NCI-H146 treated with DMSO at 0.1 percent for 48 hours (cell line): ENCODE measurements around the gene IDH3G.

ENCODE experiments used
- DNase-seq: peaks from one replicate; lab custom pipeline; 2025; ENCODE audit not compliant: unreplicated experiment; lab: John Stamatoyannopoulos, UW

The IDH3G gene

DNA sequence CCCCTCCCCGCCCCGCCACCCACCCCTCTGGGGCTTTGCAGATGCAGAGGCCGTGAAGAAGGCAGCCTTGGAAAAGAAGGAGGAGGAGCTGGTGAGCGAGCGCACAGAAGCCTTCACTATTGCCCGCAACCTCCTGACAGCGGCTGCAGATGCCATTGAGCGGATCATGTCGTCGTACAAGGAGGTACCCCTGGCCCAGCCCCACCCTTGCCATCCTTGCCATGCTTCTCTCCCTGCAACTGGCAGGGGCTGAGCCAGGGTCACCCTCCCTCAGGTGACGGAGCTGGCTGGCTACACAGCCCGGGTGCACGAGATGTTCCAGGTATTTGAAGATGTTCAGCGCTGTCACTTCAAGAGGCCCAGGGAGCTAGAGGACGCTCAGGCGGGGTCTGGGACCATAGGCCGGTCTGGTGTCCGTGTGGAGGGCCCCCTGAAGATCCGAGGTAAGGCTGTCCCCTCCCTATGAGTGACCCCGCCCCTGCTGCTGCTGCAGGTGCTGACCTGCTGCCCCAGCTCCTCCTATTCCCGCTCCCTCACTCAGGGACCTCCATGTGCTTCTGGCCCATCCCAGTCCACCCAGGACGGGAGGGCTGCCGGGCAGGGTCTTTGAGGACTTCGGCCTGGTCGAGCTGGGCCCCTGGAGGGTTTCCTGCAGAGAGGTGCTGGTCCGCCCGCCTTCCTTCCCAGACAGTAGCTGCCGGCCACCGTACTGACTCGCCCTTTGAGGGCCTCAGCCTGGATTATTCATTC, 57.9 kb downstream of the IDH3G start:
- no peak for DNase-seq
